ENCODE data around the gene BABAM1. TPM values are rescaled to one million over a fixed set of nuclear protein-coding genes. Genes with fewer than 3 reads are reported as not detected.

Gene BABAM1
- total RNA-seq, 1 donor from 2014 or later: 85.5 TPM

DNA sequence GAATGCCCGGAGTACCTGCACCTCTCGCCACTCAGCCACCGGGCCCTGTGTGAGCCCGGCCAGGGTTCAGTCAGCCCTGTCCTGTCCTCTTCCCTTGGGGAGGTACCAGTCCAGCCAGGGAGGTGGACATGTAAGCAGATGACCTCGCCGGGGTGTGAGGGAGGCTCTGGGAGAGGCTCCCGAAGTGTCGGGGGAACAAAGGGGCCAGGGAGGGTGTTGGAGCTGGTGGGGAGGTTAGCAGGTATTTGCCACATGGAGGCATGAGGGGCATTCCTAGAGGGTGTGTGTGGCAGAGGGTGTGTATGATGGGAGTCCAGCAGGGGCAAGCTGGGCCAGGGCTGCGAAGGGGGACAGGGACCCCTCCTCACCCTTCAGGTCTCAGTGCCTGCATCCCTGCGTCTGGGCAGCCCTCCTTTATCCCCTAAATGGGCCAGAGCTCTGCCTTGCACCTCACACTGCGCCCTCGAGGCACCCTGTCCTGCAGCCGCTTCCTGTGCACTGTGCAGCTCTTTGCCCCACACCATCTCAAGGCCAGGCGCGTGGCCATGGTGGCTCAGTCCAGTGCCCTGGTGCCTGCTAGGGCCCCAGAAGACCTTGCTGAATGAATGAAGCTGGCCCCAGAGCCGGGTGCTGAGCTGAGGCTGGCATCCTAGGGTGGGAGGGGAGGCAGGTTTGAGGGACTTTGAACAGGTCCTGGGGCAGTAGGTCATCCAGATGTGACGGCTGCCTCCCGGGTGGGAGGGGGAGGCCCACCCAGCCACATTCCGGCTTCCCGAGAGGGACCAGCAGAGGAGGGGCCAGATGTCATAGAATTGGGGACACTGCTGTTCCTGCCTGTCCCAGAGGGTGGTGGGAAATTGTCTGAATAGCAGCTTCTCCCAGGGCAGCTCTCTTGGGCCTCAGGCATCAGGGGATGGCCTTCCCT is 45.2 kb downstream of the BABAM1 start:
- peaks cover 11 to 20% of the 10 kb centered on the region in 2 donors for H3K4me1 ChIP-seq
- no peak for DNase-seq (ENCODE audit: low spot score in 2 of 2)
- intact Hi-C loops (cut with DNase I): no loop called here
- peaks cover 27 to 29% of the 10 kb centered on the region in 2 donors for H3K36me3 ChIP-seq
- no peak overlapping the region for H3K27ac ChIP-seq
- no peaks in the 10 kb centered on the region for H3K9me3 ChIP-seq
- H3K27me3 ChIP-seq: no peaks in the 10 kb centered on the region
- TF ChIP-seq CTCF (IDR thresholded peaks at IDR 0.05): no peak
- no peak overlapping the region for H3K4me3 ChIP-seq

- H3K4me1 ChIP-seq: peaks cover 11 to 20% of the 10 kb centered on the region in 2 donors
- H3K4me3 ChIP-seq: no peak overlapping the region
- H3K36me3 ChIP-seq: peaks cover 29 to 34% of the 10 kb centered on the region in 2 donors
- DNase-seq (ENCODE audit: low spot score in 2 of 2): no peak
- H3K27me3 ChIP-seq: no peaks in the 10 kb centered on the region
- H3K9me3 ChIP-seq: no peaks in the 10 kb centered on the region
- no peak for TF ChIP-seq CTCF (IDR thresholded peaks at IDR 0.05)
- intact Hi-C loops (cut with DNase I): no loop called here
- no peak overlapping the region for H3K27ac ChIP-seq
Measured at GRCh38 chr19:17314007-17314593, 46.9 kb downstream of the BABAM1 start.

GRCh38 chr19:17318966-17319365 is 51.7 kb downstream of the BABAM1 start:
- Histone ChIP-seq H3K27me3 (no peaks in the 10 kb centered on the region), H3K36me3 (peaks cover 56 to 57% of the 10 kb centered on the region in 2 donors), H3K4me3 (no peak overlapping the region), H3K27ac (no peak overlapping the region), H3K4me1 (peaks cover 6 to 9% of the 10 kb centered on the region in 2 donors), H3K9me3 (no peaks in the 10 kb centered on the region)
- no peak for TF ChIP-seq CTCF (IDR thresholded peaks at IDR 0.05)
- intact Hi-C loops (cut with DNase I): no loop called here
- no peak for DNase-seq (ENCODE audit: low spot score in 2 of 2)

- Histone ChIP-seq H3K27me3 (no peaks in the 10 kb centered on the region), H3K9me3 (no peaks in the 10 kb centered on the region), H3K27ac (no peak overlapping the region), H3K4me3 (no peak overlapping the region), H3K36me3 (peaks cover 49 to 50% of the 10 kb centered on the region in 2 donors), H3K4me1 (peaks cover 6 to 9% of the 10 kb centered on the region in 2 donors)
- intact Hi-C loops (cut with DNase I): no loop called here
- DNase-seq (ENCODE audit: low spot score in 2 of 2): no peak
- TF ChIP-seq CTCF (IDR thresholded peaks at IDR 0.05): no peak
Measured at GRCh38 chr19:17319473-17320238, 52.4 kb downstream of the BABAM1 start.

DNA sequence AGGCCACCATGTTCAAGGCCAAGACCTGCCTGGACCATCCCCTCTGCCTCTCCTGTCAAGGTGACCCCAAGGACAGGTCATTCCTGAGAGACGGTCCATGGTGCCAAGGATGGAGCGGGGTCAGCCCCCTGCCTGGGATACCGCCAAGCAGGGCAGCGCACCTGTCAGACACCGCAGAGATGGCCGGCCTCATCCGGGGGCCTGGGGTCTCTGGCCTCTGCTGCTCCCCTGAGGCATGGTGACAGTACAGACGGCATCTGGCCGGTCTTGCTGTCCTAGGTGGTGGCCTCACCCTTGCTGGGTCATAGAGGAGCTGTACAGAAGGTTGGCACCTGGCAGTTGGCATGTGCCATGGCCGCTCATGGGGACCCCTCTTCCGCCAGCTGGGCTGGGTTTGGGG is 53.2 kb downstream of the BABAM1 start:
- Histone ChIP-seq H3K27me3 (no peaks in the 10 kb centered on the region), H3K4me3 (no peak overlapping the region), H3K36me3 (peaks cover 43 to 46% of the 10 kb centered on the region in 2 donors), H3K9me3 (no peaks in the 10 kb centered on the region), H3K4me1 (peaks cover 6 to 10% of the 10 kb centered on the region in 2 donors), H3K27ac (no peak overlapping the region)
- intact Hi-C loops (cut with DNase I): no loop called here
- DNase-seq (ENCODE audit: low spot score in 2 of 2): no peak
- TF ChIP-seq CTCF (IDR thresholded peaks at IDR 0.05): no peak
